NCI-H1417 (cell line): Measurements from ENCODE around the gene NDUFV2.
"Not testable (repeated sequence)": the region's sequence is repeated elsewhere in the genome, so short reads cannot be mapped to it uniquely, and the experiment has no call there.

Source experiments
- DNase-seq, 3 experiments: peaks; one replicate each; lab custom pipeline; 2025; lab: John Stamatoyannopoulos, UW

NDUFV2 gene

DNA sequence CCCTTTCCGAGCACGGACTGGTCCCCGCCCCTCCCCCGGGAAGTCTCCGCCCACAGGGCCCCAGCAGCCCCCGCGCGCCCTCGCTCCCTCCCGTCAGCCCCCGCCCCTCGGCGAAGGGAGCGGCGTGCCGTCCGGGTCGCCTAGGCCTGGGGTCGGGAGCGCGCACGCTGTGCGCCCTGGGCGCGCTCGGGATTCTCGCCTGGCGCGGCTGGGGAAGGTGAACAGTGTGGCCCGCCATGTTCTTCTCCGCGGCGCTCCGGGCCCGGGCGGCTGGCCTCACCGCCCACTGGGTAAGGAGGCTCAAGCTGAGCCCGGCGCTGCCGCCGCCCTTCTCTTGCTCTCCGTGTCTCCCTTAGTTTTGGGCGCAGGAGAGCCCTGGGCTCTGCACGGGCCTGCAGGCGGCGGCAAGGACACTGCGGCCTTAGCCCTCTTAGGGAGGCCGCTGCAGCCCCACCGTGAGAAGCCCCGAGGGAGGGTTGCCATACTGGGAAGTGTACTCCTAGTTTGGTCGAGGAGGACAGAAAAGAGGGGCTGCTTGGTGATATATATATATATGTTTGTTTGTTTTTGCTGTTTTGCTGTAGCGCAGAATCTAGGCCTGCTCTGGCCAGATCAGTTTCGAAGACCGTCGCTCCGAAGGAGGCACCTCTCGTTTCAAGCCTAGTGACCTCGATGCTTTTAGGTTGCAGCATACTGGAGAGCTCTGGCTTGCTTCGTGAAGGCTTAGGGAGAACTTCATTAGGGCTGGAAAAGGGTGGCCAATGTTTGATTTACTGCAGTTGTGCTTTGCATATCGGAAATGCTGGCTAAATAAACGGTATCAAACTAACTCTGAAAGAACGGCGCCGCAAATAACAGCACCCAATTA is at the start of gene NDUFV2:
TSS of gene NDUFV2 (plus strand) at position 192 of the 868 bp plus-strand sequence. CDS start at position 237, 45 bp downstream.
- peak; percentile 94 to 99 (median 98) for DNase-seq

DNA sequence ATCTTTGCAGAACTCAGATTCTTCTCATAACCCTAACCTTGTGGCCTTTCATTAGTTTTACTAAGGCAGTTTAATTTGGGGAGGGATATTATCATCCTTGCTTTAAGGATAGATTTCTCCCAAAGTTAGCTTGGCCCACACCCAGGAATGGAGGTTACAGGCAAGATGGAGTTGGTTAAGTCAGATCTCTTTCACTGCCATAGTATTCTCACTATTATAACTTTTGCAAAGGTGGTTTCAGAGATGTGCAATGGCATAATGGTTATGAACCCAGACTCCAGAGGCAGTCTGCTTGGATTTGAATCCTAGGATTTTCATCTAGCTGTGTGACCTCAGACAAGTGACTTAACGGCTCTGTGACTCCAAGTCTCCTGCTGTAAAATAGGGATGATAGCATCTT is 48.7 kb upstream of the NDUFV2 start:
- DNase-seq, result no peak

- DNase-seq, result no peak
These were observed 47.3 kb upstream of the NDUFV2 start for GRCh38 chr18:9055185-9055584.

GRCh38 chr18:9055626-9056025 is 46.9 kb upstream of the NDUFV2 start:
- no peak for DNase-seq

GRCh38 chr18:9057646-9058045 is 44.9 kb upstream of the NDUFV2 start:
- DNase-seq, result no peak

GRCh38 chr18:9058406-9058805 is 44.1 kb upstream of the NDUFV2 start:
- peak; percentile 9 to 53 (median 47) for DNase-seq

DNA sequence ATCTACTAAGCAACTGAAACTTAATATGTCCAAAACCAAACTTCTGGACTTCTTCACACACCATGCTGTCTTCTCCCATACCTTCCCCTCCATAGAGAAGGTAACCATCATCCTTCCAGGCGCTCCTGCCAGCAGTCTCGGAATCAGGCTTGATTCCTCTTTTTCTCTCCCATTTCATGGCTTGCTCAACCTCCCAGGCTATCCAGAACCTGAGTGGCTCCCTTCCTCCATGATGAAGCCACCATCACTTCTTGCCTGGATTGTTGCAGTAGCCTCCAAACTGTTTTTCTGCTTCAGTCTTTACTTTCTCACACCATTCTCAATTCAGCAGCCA is 40.1 kb upstream of the NDUFV2 start:
- no peak for DNase-seq

DNA sequence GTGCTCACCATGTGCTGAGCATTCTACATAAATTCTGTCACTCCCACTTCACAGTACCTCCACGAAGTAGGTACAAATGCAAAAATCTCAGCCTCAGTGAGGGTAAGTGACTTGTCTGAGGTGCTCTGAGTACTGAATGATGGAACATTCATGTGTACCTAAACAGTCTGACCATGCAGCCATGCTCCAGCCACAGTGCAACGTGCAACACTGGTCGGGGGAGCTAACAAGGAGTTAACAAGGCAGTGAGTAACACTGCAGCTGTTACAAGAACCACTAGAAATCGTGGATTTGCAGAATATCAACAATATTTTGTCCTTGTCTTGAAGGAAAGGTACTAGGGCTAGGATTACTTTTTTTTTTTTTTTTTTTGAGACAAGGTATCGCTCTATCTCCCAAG is 36.6 kb upstream of the NDUFV2 start:
- DNase-seq, result no peak

- no peak for DNase-seq
These were observed 36.1 kb upstream of the NDUFV2 start for GRCh38 chr18:9066358-9066757.

- DNase-seq, result no peak
These were observed 35.6 kb upstream of the NDUFV2 start for GRCh38 chr18:9066817-9067306.

- DNase-seq, result no peak
These were observed 34.7 kb upstream of the NDUFV2 start for GRCh38 chr18:9067823-9068222.

DNA sequence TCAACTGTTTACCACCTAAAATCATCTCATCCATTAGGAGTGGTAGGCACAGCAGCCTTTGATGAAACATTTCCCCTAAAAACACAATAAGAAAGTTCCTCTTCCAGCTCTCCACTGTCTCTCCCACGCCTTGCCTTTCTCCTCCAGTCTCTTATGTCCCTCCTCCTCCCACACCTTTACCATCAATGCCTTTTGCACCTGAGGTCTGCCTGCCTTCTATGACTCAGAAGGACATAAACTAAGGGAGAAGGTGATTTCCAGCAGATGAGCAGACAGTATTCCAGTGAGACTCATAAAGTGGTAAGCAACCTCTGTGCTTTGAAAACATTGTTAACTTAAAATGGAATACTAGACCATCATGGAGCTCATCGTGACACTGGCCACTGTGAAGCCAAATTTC is 34.2 kb upstream of the NDUFV2 start:
- no peak for DNase-seq

DNA sequence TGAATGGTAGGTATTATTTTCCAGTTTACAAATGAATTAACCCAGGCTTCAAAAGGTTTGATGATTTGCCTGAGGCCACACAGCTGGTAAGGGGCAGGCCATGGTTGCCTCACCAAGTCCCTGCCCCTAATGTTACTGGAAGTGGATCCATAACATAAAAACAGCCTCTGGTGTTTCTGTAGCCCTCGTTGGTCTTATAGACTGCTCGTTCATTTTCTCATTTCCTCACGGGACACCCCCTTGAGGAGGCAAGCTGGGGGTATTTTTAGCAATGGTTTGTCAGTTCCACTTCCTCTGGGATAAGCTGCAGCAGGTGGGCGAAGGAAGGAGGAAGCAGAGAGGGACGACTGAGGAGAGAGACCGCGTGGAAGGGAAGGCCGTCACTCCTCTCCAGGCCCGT is 32.9 kb upstream of the NDUFV2 start:
- peak in 2 of 3 experiments; percentile 19 to 60 for DNase-seq

DNA sequence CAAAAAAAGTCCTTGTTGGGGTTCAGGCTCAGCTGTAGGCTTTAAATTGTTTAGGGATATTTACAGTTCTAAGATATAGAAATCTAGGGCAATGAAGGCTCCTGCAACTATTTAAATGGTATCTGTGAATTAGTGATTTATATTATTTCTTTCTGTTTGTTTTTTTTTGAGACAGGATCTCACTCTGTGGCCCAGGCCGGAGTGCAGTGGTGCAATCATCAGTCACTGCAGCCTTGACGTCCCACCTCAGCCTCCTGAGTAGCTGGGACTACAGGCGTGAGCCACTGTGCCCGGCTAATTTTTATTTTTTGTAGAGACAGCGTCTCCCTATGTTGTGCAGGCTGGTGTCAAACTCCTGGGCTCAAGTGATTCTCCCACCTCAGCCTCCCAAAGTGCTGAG is 32.3 kb upstream of the NDUFV2 start:
- no peak for DNase-seq

- no peak for DNase-seq
These were observed 22.5 kb upstream of the NDUFV2 start for GRCh38 chr18:9079818-9080528.

GRCh38 chr18:9081940-9082339 is 20.6 kb upstream of the NDUFV2 start:
- DNase-seq, result no peak

DNA sequence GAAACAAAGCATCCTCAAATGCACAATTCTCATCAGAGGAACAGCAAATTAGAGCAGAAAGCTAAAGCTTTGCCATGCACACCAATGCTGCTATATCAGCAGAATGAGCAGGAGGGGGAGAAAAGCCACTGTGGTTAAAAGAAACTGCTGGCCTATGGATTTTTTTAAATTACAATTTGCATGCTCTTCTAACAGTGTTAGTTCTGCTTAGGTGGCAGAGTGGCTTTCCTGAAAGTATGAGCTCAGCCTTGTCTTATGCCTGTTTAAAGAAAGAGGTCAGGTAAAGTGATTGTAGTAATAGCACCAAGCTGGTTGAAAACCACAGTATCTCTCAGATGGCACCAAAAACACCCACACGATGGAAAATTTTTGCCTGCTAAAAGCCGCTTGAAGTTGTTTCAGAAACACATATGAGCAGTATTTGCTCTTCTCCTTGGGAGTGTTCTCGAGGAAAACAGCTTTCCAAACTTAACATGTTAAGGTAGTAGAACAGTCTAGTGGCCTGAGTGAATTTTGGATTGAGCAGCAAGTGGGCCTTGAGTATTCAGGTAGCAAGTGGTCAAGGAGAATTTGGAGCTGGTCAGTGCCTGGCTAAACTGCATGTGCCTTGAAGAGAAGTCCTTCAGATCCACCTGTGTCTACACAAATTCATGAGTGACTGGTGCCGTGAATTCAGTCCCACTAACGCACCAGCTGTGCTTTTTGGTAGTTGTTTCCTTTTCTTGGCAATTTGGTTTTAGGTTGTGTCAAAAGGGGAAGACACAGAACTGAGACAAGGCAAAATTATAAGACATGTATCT is 19.6 kb upstream of the NDUFV2 start:
- DNase-seq, result no peak

DNA sequence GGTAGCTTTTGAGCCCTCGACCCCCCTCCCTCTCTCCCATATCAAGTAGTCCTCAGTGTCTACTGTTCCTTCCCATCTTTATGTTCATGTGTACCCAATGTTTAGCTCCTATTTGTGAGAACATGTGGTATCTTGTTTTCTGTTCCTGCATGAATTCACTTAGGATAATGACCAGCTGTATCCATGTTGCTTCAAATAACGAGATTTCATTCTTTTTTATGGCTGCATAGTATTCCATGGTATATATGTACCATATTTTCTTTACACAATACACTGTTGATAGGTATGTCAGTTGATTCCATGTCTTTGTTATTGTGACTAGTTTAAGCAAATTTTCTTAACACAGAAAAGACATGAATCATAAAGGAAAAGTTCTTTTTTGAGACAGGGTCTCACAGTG is 16.5 kb upstream of the NDUFV2 start:
- no peak for DNase-seq

DNA sequence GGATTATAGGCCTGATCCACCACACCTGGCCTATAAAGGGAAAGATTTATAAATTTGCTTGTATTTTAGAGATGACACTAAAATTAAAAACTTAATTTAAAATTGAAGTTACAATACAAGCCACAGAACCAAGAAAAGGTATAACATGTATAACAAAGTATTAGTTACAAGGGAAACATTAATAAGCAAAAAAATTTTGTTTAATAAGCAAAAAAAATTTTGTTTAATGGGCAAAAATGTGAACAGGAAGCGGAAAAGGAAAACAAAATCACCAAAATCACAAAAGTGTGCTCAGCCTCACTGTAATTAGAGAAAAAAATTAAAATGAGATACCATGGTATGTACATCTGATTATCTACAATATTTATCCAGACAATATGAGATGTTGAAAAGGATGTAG is 15.9 kb upstream of the NDUFV2 start:
- no peak for DNase-seq

GRCh38 chr18:9087144-9087543 is 15.4 kb upstream of the NDUFV2 start:
- DNase-seq, result no peak

DNA sequence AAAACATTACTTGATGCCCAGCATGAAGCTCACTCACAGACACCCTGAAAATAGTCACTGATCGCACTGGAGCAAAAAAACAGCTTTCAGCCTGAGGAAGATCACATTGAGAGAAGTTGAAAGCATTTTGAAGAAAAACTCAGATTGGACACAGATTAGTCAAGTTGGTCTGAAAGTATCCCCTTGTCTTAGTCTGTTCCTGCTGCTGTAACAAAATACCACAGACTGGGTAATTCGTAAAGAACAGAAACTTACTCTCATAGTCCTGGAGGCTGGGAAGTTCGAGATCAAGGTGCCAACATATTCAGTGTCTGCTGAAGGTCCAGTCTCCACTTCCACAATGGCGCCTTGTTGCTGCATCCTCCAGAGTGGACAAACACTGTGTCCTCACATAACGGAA is 14.2 kb upstream of the NDUFV2 start:
- no peak for DNase-seq

DNA sequence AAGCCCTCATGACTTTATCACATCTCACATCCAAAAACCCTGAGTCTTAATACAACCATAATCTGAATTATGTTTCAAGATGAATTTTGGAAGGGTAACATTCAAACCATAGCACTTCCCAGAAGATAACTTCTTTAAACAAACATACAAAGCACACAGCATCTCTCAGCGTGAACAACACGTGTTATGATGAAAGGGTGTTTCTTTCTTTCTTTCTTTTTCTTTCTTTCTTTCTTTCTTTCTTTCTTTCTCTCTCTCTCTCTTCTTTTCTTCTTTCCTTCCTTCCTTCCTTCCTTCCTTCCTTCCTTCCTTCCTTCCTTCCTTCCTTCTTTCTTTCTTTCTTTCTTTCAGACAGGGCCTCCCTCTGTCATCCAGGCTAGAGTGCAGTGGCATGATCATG is 13.8 kb upstream of the NDUFV2 start:
- not testable (repeated sequence) for DNase-seq
